Neural cell (in vitro differentiated cells): ENCODE results near the gene NOC4L. TPM values are rescaled to one million over a fixed set of nuclear protein-coding genes. Genes with fewer than 3 reads are reported as not detected.

Experiments used
- H2AFZ ChIP-seq: fragments of 200-600, 300-800 bp; sonication (generic), shearing (Covaris generic); 2 replicates; pipeline ENCODE4 v1.6.0; 2014; ENCODE audit warnings: low read depth, mild to moderate bottlenecking, antibody characterized with exemption, low read length, moderate library complexity
- H3F3A ChIP-seq: fragments of 200-600 bp; shearing (Covaris generic); 2 replicates; pipeline ENCODE4 v1.6.1; 2016; ENCODE audit warnings: mild to moderate bottlenecking, moderate library complexity, mixed read lengths, antibody characterized with exemption, low read length; ENCODE audit not compliant: insufficient read depth, poor library complexity, severe bottlenecking
- H3K27ac ChIP-seq: fragments of 200-600, 300-800 bp; sonication (generic), shearing (Covaris generic); 2 replicates; pipeline ENCODE4 v1.5.1; 2014; ENCODE audit warnings: mild to moderate bottlenecking, low read length, moderate library complexity
- H3K27me3 ChIP-seq: fragments of 300-800, 200-600 bp; sonication (generic), shearing (Covaris generic); 2 replicates; pipeline ENCODE4 v1.6.0; 2014; ENCODE audit warnings: mild to moderate bottlenecking, low read depth, low read length, moderate library complexity; ENCODE audit not compliant: insufficient read depth
- H3K36me3 ChIP-seq: fragments of 300-800, 200-600 bp; sonication (generic), shearing (Covaris generic); 2 replicates; pipeline ENCODE4 v1.5.1; 2014; ENCODE audit warnings: mild to moderate bottlenecking, antibody characterized with exemption, low read length, moderate library complexity; ENCODE audit not compliant: insufficient read depth
- H3K4me2 ChIP-seq: fragments of 300-800, 200-600 bp; sonication (generic), shearing (Covaris generic); 2 replicates; pipeline ENCODE4 v1.6.0; 2014; ENCODE audit warnings: mild to moderate bottlenecking, low read length
- H3K4me3 ChIP-seq: fragments of 300-800, 200-600 bp; sonication (generic), shearing (Covaris generic); 2 replicates; pipeline ENCODE4 v1.5.1; 2014; ENCODE audit warnings: mild to moderate bottlenecking, low read length, moderate library complexity
- H3K79me2 ChIP-seq: fragments of 200-600 bp; shearing (Covaris generic); replicated peaks from 2 replicates; pipeline ENCODE4 v1.6.0; 2014; ENCODE audit warnings: mild to moderate bottlenecking, low read length, moderate library complexity; ENCODE audit not compliant: insufficient read depth
- H3K9ac ChIP-seq: fragments of 300-800, 200-600 bp; sonication (generic), shearing (Covaris generic); 2 replicates; pipeline ENCODE4 v1.6.1; 2016; ENCODE audit warnings: mild to moderate bottlenecking, low read length, mixed read lengths
- H3K9me2 ChIP-seq: fragments of 200-600 bp; shearing (Covaris generic); 2 replicates; pipeline ENCODE4 v1.6.1; 2016; ENCODE audit warnings: mild to moderate bottlenecking, low read length, mixed read lengths; ENCODE audit not compliant: insufficient read depth
- H3K9me3 ChIP-seq: fragments of 200-600, 300-800 bp; sonication (generic), shearing (Covaris generic); 2 replicates; pipeline ENCODE4 v1.6.1; 2016; ENCODE audit warnings: mild to moderate bottlenecking, mixed run types, low read length, moderate library complexity, mixed read lengths
- H4K20me1 ChIP-seq: fragments of 200-600 bp; shearing (Covaris generic); 2 replicates; pipeline ENCODE4 v1.6.1; 2016; ENCODE audit warnings: mild to moderate bottlenecking, mixed run types; ENCODE audit not compliant: insufficient read depth
- EP300 ChIP-seq: fragments of 450-650 bp; conservative IDR thresholded peaks from 2 replicates; pipeline ENCODE4 v1.6.1; 2014; ENCODE audit warnings: antibody characterized with exemption, mild to moderate bottlenecking, moderate library complexity; ENCODE audit not compliant: poor library complexity, severe bottlenecking
- EZH2 ChIP-seq: fragments of 200-600, 300-800 bp; shearing (Covaris generic), sonication (generic); IDR thresholded peaks from 2 replicates; pipeline ENCODE4 v1.6.1; 2014; ENCODE audit warnings: antibody characterized with exemption, low read length, borderline replicate concordance, mild to moderate bottlenecking; ENCODE audit not compliant: insufficient read depth, poor library complexity, severe bottlenecking
- MXI1 ChIP-seq: fragments of 450-650 bp; conservative IDR thresholded peaks from 2 replicates; pipeline ENCODE4 v1.6.1; 2014; ENCODE audit warnings: antibody characterized with exemption, mild to moderate bottlenecking; ENCODE audit not compliant: poor library complexity, severe bottlenecking
- POLR2AphosphoS5 ChIP-seq: IDR thresholded peaks from 2 replicates; pipeline ENCODE4 v1.6.1; 2012
- RAD21 ChIP-seq: fragments of 450-650 bp; conservative IDR thresholded peaks from 2 replicates; pipeline ENCODE4 v1.6.1; 2014; ENCODE audit warnings: antibody characterized with exemption, mild to moderate bottlenecking, moderate library complexity
- REST ChIP-seq: IDR thresholded peaks from 2 replicates; pipeline ENCODE4 v1.6.1; 2012; ENCODE audit warnings: borderline replicate concordance
- SMC3 ChIP-seq: fragments of 450-650 bp; conservative IDR thresholded peaks from 2 replicates; pipeline ENCODE4 v1.6.1; 2014; ENCODE audit warnings: antibody characterized with exemption, mild to moderate bottlenecking, moderate library complexity; ENCODE audit not compliant: poor library complexity
- TAF1 ChIP-seq: IDR thresholded peaks from 2 replicates; pipeline ENCODE4 v1.6.1; 2012; ENCODE audit warnings: low read depth
- polyA plus RNA-seq: library from polyadenylated mRNA; depleted of rRNA; stranded (reverse); fragments of >200 nt; gene quantifications from 2 replicates; pipeline ENCODE4 v1.2.3, GENCODE V29; 2014
- TF ChIP-seq, protein P1 (sequence below): fragments of 450-650 bp; IDR thresholded peaks from 2 replicates; pipeline ENCODE4 v1.5.1; 2014; ENCODE audit warnings: antibody characterized with exemption, mild to moderate bottlenecking, moderate library complexity; ENCODE audit not compliant: poor library complexity, severe bottlenecking

Gene NOC4L
- polyA plus RNA-seq, 1 donor from 2014 or later = 26.9 TPM

GRCh38 chr12:132190834-132191500 lies 46.7 kb downstream of the NOC4L start:
- Histone ChIP-seq H3K9me2 (no peaks in the 10 kb centered on the region), H3K9me3 (peaks cover 3% of the 10 kb centered on the region), H3F3A (no peaks in the 10 kb centered on the region), H3K36me3 (no peaks in the 10 kb centered on the region), H3K4me2 (no peak overlapping the region), H2AFZ (no peak overlapping the region), H3K9ac (no peak overlapping the region), H3K27me3 (peaks cover 13% of the 10 kb centered on the region), H3K79me2 (no peaks in the 10 kb centered on the region), H3K27ac (no peak overlapping the region), H3K4me3 (no peak overlapping the region), H4K20me1 (no peaks in the 10 kb centered on the region)
- TF ChIP-seq, protein P1, sequence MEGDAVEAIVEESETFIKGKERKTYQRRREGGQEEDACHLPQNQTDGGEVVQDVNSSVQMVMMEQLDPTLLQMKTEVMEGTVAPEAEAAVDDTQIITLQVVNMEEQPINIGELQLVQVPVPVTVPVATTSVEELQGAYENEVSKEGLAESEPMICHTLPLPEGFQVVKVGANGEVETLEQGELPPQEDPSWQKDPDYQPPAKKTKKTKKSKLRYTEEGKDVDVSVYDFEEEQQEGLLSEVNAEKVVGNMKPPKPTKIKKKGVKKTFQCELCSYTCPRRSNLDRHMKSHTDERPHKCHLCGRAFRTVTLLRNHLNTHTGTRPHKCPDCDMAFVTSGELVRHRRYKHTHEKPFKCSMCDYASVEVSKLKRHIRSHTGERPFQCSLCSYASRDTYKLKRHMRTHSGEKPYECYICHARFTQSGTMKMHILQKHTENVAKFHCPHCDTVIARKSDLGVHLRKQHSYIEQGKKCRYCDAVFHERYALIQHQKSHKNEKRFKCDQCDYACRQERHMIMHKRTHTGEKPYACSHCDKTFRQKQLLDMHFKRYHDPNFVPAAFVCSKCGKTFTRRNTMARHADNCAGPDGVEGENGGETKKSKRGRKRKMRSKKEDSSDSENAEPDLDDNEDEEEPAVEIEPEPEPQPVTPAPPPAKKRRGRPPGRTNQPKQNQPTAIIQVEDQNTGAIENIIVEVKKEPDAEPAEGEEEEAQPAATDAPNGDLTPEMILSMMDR = no peak
- no peak for TF ChIP-seq MXI1
- no peak for TF ChIP-seq POLR2AphosphoS5
- no peak for TF ChIP-seq REST
- no peak for TF ChIP-seq EP300
- no peak for TF ChIP-seq TAF1
- TF ChIP-seq EZH2 = no peak
- TF ChIP-seq RAD21 = no peak
- TF ChIP-seq SMC3 = no peak

GRCh38 chr12:132191715-132192553 lies 47.7 kb downstream of the NOC4L start:
- H3K4me2 ChIP-seq = no peak overlapping the region
- H3K9ac ChIP-seq = no peak overlapping the region
- no peaks in the 10 kb centered on the region for H3K9me2 ChIP-seq
- no peak overlapping the region for H2AFZ ChIP-seq
- H3K79me2 ChIP-seq = no peaks in the 10 kb centered on the region
- H3K27me3 ChIP-seq = peaks cover 13% of the 10 kb centered on the region
- H3K9me3 ChIP-seq = peaks cover 3% of the 10 kb centered on the region
- no peaks in the 10 kb centered on the region for H4K20me1 ChIP-seq
- no peaks in the 10 kb centered on the region for H3F3A ChIP-seq
- no peak overlapping the region for H3K4me3 ChIP-seq
- H3K36me3 ChIP-seq = no peaks in the 10 kb centered on the region
- H3K27ac ChIP-seq = no peak overlapping the region
- TF ChIP-seq, protein P1 = no peak
- TF ChIP-seq POLR2AphosphoS5 = no peak
- no peak for TF ChIP-seq EP300
- TF ChIP-seq EZH2 = no peak
- no peak for TF ChIP-seq RAD21
- no peak for TF ChIP-seq MXI1
- TF ChIP-seq TAF1 = no peak
- TF ChIP-seq REST = no peak
- no peak for TF ChIP-seq SMC3
